NCI-H2029 (cell line): ENCODE measurements around the gene C11orf58.

ENCODE experiments used
- DNase-seq: peaks from one replicate; lab custom pipeline; 2025; lab: John Stamatoyannopoulos, UW

The C11orf58 gene

DNA sequence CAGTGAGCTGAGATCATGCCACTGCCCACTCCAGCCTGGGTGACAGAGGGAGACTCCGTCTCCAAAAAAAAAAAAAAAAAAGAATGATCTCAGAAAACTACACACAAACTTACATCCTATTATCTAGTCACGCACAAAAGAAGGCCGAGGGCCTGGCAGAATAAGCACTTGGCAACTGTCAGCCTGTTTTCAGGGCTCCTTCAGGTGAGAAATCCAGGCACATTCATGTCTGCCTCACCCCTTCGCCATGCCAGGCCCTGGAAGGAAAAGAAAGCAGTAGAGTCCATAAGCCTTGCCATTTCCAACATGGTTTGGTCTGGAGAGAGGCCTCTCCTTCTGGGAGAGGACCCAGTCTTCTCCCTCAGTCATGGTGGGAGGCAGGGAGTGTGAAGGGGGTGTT, 30.9 kb downstream of the C11orf58 start:
- no peak for DNase-seq

DNA sequence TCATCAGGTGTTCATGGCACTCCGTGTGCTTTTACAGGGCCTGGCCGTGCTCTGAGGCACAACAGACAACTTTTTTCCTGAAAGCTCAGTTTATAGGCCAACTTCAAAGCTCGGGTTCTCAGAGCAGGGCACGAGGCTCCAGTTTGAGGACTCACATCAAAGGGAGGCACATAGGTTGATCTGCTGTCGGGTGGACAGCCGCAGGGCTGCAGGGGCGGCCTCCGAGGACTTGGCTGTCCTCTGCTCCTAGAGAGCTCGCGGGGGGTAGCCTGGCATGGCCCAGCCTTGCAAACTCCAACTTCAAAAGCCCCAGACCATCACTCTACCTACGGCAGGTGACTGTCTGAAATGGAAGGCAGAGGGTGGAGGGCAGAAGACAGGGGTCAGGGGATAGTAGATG, 31.6 kb downstream of the C11orf58 start:
- DNase-seq = no peak

GRCh38 chr11:16771350-16772140, 33.1 kb downstream of the C11orf58 start:
- DNase-seq = no peak

DNA sequence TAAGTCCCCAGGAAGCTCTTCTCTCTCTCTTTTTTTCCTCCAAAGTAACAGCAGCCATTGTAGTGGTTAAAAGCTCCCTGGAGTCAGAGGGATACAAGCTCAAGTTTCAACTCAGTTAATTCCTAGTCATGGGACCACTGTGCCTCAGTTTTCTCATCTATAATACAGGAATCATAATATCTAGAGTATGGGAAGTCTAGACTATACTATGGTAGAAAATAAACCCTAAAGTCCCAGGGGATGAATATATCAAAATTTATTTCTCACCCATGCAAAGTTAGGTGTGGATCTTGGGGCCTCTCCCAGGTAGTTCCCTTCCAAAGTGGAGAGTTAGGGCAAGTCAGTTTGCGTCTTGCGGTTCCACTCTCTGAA, 33.7 kb downstream of the C11orf58 start:
- no peak for DNase-seq

- DNase-seq = no peak
Measured at GRCh38 chr11:16773981-16774935, 35.8 kb downstream of the C11orf58 start.

DNA sequence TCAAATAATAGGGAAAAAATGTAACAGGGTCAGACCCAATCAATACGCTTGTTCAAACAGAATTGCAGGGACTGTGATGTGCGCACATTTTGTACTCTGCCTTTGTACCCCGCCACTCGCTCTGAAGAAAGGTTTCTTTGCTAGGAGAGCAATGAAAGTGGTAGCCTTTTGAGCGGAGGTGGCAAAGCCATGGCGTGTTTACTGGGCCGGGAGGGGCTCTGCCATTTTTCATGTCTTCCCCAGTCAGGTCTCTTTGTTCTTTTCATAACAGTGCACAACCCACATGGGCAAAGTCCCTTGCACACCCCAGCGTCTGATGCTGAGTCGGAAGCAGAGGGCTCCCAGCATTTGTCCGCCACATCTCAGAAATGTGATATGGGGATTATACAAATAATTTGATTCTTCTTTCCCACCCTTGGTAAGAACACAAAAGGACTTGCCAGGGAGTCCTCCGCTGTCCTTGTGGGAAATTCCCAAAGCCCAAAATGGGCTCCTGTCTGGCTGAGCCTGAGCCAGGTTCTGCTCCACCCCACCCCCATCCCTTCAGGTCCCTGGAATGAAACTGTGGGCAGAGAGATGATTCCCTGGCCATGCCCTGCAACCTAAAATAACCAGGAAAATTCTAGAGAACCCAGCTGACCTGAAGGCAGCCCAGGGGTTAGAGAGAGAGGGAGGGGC, 36.6 kb downstream of the C11orf58 start:
- no peak for DNase-seq

GRCh38 chr11:16775614-16776283, 37.3 kb downstream of the C11orf58 start:
- DNase-seq = no peak

DNA sequence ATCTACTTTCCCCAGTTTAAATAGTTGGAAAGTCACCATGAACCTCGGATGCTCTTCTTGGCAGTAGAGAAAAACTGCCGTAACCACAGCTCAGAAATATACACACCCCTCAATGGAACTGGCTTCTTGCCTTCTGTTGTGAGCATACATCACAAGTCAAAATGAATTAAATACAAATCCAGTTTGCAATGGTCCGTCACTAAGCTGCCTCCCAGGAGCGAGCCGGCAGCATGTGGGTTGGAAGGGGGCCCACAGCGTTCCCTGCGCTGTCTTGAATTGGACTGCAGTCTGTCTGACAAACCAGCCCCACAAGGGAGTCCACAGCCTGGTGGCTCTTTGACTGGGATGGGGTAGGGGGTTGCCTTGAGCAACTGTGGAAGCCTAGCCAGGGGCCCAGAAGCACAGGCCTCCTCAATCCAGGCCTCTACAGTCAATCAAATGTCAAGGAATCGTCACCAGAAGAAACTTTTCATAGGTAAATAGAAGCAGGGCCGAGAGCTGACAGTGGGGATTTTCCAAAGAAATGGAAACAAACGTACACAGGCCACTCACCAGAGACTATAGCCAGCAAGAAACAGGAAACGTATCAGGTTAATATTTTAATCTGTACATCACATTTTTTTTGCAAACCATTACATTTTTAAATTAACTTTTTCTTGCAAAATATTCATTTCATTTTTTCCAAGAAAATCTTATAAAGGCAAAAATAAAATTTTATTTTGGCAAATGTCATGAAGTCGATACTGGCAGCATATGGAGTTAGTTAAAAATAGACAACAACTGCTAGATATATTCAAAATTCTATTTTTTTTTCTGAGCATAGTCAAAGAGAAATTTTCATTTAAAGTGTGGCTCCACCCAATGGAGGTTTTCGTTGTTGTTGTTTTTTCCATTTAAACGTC, 38.5 kb downstream of the C11orf58 start:
- no peak for DNase-seq

DNA sequence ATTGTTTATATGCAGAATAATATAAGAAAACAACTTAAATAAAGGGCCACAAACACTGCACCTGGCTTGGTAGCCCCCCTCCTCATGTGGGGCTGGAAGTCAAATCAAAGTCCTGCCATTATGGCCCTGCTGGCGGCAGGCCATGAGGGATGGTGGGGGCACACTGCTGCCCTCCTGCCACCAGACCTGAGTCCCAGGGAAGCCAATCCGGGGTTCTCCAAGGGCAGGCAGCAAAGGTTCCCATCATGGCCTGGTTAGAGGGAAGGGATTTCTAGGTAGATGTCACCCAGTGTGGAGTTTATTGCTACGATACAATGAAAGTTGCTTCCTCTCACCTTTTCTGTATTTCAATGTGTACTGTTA, 39.1 kb downstream of the C11orf58 start:
- no peak for DNase-seq

GRCh38 chr11:16778286-16778685, 39.8 kb downstream of the C11orf58 start:
- no peak for DNase-seq

DNA sequence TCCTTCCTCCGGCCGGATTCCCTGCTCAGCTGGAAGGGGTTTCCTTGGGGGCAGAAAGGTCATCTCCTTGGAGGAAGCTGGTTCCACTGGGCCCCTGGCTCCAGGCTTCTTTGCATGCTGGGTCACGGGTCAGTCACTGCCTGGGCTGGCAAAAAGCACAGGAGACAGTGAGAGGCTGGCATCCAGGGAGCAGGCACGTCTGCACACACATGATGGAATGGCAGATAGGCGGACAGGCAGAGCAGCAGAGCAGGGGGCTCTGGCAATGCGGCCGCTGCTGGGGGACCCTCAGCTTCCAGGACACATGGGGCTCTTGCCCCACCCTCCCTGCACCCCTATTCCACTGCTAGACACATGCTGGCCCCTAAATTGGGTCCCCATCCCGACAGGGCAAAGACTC, 40.4 kb downstream of the C11orf58 start:
- no peak for DNase-seq

- no peak for DNase-seq
Measured at GRCh38 chr11:16779436-16779835, 41.0 kb downstream of the C11orf58 start.

DNA sequence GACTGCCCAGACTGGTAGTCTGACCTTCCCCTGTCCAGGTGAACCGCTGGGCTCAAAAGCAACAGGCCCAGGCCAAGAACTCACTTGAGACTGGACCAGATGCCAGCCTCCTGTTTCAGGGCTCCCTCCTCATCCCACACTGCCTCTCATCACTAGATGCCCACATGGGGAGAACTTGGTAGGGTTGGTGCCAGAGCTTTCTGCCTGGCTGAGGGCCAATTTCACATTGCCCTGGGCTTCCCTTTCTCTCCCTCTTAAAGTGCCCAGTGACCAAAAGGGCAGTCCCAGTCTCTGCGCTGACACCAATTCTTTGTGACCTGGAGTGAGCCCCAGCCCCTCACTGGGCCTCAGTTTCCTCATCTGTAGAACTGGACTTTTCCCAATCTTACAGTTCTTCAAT, 41.7 kb downstream of the C11orf58 start:
- no peak for DNase-seq

GRCh38 chr11:16780698-16781550, 42.5 kb downstream of the C11orf58 start:
- no peak for DNase-seq

DNA sequence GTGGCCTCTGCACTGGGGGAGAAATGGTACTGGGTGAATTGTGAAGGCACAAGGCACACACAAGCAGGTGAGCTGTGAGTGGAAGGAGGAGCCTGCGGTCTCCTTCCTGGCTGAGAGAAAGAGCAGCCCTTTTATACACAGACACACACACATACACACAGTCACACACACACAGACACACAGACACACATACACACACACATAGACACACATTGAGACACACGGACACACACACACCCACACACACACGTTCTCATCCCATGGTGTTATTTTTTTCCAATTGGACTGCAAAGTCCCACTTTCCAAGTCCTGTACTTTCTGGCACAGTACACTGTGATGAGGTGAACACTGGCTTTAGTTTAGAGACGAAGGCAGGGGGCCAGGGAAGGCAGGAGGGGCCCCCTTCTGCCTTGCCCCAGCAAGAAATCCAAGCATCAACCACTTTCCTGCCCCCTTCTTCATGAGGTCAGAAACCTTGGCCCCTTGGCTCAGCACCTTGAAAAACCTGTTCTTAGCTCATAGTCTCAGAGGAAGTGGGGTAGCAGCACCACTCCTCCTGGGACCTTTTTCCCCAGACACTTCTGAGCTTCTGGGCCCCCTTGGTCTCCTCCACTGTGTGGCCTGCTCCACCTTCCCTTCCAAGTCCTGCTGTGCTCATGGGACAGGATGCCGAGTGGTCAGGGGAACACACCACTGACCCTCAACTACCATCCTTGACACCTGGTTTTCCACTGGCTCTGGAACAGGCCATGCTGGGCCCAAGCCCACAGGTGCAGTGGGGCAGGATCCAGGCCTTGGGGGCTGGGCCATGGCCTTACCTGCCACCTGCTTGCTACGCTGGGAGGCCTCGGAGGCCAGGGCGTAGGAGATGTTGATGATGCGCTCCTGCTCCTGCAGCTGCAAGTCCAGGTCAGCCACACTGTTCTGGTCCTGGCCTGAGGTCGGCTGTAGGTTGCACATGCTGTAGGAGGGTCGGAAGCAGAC, 43.8 kb downstream of the C11orf58 start:
- no peak for DNase-seq

DNA sequence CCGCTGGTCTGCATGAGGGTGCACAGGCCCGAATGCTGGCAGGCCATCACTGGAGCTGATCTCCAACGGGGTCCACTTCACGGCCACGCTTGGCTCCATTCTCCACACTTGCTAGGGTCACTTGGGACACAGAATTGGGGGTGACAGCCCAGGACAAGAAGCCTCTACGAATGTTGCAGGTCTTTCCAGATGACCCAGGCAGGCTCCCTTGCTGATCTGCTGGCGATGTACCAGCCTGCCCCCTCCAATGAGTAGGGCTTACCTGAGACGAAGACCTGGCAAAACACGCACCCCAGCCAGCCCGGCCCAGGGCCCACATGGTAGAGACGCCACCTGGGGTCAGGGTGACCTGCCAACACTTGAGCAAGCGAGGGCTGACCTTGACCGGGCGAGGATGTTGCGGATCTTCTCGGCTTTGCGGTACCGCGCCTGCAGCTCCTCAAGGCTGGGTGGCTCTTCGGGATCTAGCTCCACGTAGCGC, 44.9 kb downstream of the C11orf58 start:
- DNase-seq = no peak

DNA sequence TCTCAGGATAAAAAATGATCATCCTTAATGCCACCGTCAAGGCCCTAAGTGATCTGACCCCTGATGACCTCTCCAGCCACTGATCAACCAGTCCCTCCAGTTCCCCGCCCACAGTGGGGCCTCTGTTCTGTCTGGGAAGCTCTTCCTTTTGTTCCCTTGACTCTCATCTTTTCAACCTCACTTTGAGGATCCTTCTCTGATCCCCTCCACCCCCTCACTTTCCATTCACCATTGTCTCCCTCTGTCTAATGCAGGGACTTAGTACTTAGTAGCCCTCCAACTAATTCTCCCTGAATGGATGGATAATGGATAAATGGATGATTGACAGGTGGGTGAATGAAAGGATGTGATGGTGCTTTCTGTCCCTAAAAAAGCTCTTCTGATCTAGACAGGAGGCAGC, 45.6 kb downstream of the C11orf58 start:
- DNase-seq = no peak

GRCh38 chr11:16784666-16785065, 46.2 kb downstream of the C11orf58 start:
- DNase-seq = no peak
